OCI-LY3 (cell line): ENCODE results near the gene TTC7B.

Experiments
- H2AFZ ChIP-seq: fragments of 200-600, 300-600 bp; shearing (Covaris generic); 2 replicates; pipeline ENCODE4 v1.6.0; 2014; ENCODE audit warnings: antibody characterized with exemption, low read depth, low read length
- H3K27ac ChIP-seq: fragments of 200-600, 300-600 bp; sonication (generic); 2 replicates; pipeline ENCODE4 v1.5.1; 2014; ENCODE audit warnings: mild to moderate bottlenecking, low read length, moderate library complexity, mixed read lengths
- H3K27me3 ChIP-seq: fragments of 200-600, 300-600 bp; sonication (generic); 2 replicates; pipeline ENCODE4 v1.6.1; 2014; ENCODE audit warnings: low read depth, low read length, mixed read lengths
- H3K36me3 ChIP-seq: fragments of 200-600, 300-600 bp; sonication (generic); replicated peaks from 2 replicates; pipeline ENCODE3; 2014; ENCODE audit warnings: low read depth, low read length, mixed read lengths
- H3K4me1 ChIP-seq: fragments of 300-600, 200-600 bp; sonication (generic); 2 replicates; pipeline ENCODE4 v1.6.1; 2014; ENCODE audit warnings: low read length, mixed read lengths
- H3K4me2 ChIP-seq: fragments of 200-600, 300-600 bp; sonication (generic); 2 replicates; pipeline ENCODE4 v1.6.1; 2014; ENCODE audit warnings: low read length, mixed read lengths
- H3K4me3 ChIP-seq: fragments of 300-600, 200-600 bp; sonication (generic); 2 replicates; pipeline ENCODE4 v1.5.1; 2014; ENCODE audit warnings: antibody characterized with exemption, mild to moderate bottlenecking, low read length, moderate library complexity
- H3K79me2 ChIP-seq: fragments of 300-600, 200-600 bp; shearing (Covaris generic); 2 replicates; pipeline ENCODE4 v1.6.1; 2014; ENCODE audit warnings: mild to moderate bottlenecking, low read length, mixed read lengths
- H3K9ac ChIP-seq: fragments of 300-600, 200-600 bp; shearing (Covaris generic); 2 replicates; pipeline ENCODE4 v1.6.0; 2014; ENCODE audit warnings: mild to moderate bottlenecking, low read length, moderate library complexity
- H3K9me3 ChIP-seq: fragments of 200-600, 300-600 bp; shearing (Covaris generic); 2 replicates; pipeline ENCODE4 v1.6.1; 2014; ENCODE audit warnings: low read length, mixed read lengths; ENCODE audit not compliant: insufficient read depth
- H4K20me1 ChIP-seq: fragments of 200-600, 300-600 bp; sonication (generic); 2 replicates; pipeline ENCODE4 v1.6.1; 2016; ENCODE audit warnings: low read length, mixed read lengths; ENCODE audit not compliant: insufficient read depth
- EZH2phosphoT487 ChIP-seq: fragments of 200-600 bp; shearing (Covaris generic); IDR thresholded peaks from 2 replicates; pipeline ENCODE4 v1.6.1; 2018; ENCODE audit warnings: antibody characterized with exemption, mixed run types, low read depth
- TF ChIP-seq, protein P1 (sequence below): fragments of 200-600, 300-600 bp; sonication (generic); IDR thresholded peaks from 2 replicates; pipeline ENCODE4 v1.5.1; 2014; ENCODE audit warnings: antibody characterized with exemption, low read length, low read depth

The TTC7B gene

DNA sequence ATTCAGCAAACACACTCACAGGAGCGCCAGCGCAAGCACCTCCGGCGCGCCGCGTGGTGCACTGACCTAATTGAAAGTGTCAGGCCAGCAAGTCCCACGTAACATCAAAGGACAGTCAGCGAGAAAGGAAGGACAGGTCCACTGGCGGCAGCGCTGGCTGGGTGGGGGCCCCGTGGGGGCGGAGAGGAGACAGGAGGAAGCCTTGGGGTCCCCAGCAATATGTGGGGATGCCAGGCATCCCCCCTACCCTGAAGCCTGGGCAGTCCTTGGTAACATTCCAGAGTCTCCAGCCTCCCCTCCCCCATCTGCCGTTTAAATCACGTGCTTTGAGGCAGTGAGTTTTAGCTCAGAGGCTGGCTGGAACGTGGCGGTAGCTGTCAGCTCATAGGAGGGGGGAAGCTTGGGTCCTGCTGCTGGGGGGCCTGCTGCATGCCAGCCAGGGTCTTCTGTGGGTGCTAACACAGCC is 260.2 kb downstream of the TTC7B start:
- TF ChIP-seq, protein P1, sequence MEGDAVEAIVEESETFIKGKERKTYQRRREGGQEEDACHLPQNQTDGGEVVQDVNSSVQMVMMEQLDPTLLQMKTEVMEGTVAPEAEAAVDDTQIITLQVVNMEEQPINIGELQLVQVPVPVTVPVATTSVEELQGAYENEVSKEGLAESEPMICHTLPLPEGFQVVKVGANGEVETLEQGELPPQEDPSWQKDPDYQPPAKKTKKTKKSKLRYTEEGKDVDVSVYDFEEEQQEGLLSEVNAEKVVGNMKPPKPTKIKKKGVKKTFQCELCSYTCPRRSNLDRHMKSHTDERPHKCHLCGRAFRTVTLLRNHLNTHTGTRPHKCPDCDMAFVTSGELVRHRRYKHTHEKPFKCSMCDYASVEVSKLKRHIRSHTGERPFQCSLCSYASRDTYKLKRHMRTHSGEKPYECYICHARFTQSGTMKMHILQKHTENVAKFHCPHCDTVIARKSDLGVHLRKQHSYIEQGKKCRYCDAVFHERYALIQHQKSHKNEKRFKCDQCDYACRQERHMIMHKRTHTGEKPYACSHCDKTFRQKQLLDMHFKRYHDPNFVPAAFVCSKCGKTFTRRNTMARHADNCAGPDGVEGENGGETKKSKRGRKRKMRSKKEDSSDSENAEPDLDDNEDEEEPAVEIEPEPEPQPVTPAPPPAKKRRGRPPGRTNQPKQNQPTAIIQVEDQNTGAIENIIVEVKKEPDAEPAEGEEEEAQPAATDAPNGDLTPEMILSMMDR: no peak
- TF ChIP-seq EZH2phosphoT487: no peak
- Histone ChIP-seq H3K4me2 (no peak overlapping the region), H3K27ac (no peak overlapping the region), H3K9ac (no peak overlapping the region), H3K4me1 (no peaks in the 10 kb centered on the region), H2AFZ (no peak overlapping the region), H3K79me2 (no peaks in the 10 kb centered on the region), H3K27me3 (no peaks in the 10 kb centered on the region), H3K4me3 (no peak overlapping the region), H4K20me1 (no peaks in the 10 kb centered on the region), H3K36me3 (no peaks in the 10 kb centered on the region), H3K9me3 (no peaks in the 10 kb centered on the region)

DNA sequence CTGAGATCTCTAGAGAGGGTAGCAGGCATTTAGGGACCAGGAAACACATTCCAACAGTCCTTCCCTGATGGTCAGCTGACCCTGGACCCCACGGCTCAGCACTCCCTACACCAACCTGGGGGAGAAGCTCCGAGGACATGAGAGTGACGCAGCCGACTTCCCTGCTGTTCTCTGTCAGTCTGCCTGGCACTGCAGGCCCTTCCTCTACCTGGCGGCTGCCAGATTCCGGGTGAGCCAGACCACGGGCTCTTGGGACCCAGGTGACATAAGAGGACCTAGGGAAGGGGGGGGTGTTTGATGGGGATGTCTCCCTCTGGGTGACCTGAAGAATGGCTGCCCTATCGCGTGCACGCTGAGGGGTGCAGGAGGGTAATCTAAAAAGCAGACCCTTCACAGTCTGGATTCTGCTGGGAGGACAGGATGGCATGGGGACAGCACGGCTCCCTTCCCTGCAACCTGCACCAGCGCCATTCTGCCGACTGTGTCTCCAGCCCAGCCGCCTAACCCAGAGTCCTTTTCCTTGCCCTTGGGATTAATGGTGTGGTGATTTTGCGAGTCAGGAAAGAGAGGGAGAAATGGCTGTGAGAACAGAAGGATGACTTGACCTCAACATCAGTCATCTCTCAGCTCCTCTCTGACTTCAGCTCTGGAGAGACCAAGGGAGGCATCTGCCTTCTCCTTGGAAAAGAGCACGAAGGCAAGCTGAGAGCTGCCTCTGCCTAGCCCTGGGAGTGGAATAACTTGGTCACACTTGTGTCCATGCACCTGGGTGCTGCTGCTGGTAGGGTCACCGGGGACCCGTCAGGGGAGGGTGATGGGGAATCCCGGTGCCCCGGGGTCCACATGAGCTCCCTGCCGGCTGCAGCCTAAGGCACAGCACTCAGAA is 260.9 kb downstream of the TTC7B start:
- no peak overlapping the region for H3K4me2 ChIP-seq
- H3K4me3 ChIP-seq: no peak overlapping the region
- no peak overlapping the region for H3K9ac ChIP-seq
- H3K36me3 ChIP-seq: no peaks in the 10 kb centered on the region
- H3K9me3 ChIP-seq: no peaks in the 10 kb centered on the region
- H4K20me1 ChIP-seq: no peaks in the 10 kb centered on the region
- no peak overlapping the region for H3K27ac ChIP-seq
- no peak overlapping the region for H2AFZ ChIP-seq
- H3K4me1 ChIP-seq: no peaks in the 10 kb centered on the region
- TF ChIP-seq, protein P1: no peak
- no peak for TF ChIP-seq EZH2phosphoT487
- no peaks in the 10 kb centered on the region for H3K79me2 ChIP-seq
- H3K27me3 ChIP-seq: no peaks in the 10 kb centered on the region

DNA sequence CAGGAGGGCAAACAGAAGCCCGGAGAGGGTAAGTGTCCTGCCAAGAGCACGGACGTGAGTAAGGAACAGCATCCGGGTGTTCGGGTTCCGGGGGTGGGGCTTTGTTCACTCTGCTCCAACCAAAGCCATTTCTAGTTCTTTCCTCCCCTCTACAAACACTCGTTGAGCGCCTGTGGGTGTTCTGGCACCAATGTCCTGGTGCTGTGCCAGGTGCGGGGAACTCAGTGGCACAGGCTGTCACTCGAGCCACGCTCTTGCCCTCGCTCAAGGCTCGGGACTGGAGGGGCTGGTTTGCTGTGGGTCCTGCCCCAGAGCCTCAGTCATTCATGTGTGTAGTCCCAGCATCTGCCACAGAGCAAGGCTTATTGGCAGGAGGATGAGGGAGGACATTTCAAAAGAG is 261.9 kb downstream of the TTC7B start:
- Histone ChIP-seq H3K9ac (no peak overlapping the region), H3K4me1 (no peaks in the 10 kb centered on the region), H4K20me1 (no peaks in the 10 kb centered on the region), H3K4me3 (no peak overlapping the region), H3K27me3 (no peaks in the 10 kb centered on the region), H3K27ac (no peak overlapping the region), H3K36me3 (no peaks in the 10 kb centered on the region), H2AFZ (no peak overlapping the region), H3K4me2 (no peak overlapping the region), H3K9me3 (no peaks in the 10 kb centered on the region), H3K79me2 (no peaks in the 10 kb centered on the region)
- TF ChIP-seq, protein P1: no peak
- TF ChIP-seq EZH2phosphoT487: no peak

DNA sequence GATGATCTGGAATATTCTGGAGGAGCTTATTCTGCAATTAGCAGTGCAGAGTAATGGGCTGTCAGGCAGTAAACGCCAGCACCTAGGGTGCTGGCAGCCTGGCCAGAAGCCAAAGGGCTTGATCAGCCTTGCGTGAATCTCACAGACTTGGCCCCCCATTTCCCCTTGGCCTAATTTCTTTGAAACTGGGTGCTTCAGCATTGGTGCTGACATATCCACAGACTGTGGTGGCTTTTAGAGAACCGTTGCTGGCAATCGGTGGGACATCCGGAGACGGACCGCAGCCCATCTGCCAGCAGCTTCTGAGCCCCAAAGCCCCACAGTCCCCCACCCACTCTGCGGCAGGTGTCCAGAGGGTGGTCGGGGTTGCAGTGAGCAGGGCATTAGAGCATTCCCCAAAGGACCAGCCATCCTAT is 262.3 kb downstream of the TTC7B start:
- Histone ChIP-seq H3K79me2 (no peaks in the 10 kb centered on the region), H3K9ac (no peak overlapping the region), H3K4me1 (no peaks in the 10 kb centered on the region), H3K4me2 (no peak overlapping the region), H3K27me3 (no peaks in the 10 kb centered on the region), H3K4me3 (no peak overlapping the region), H4K20me1 (no peaks in the 10 kb centered on the region), H2AFZ (no peak overlapping the region), H3K9me3 (no peaks in the 10 kb centered on the region), H3K27ac (no peak overlapping the region), H3K36me3 (no peaks in the 10 kb centered on the region)
- TF ChIP-seq, protein P1: no peak
- TF ChIP-seq EZH2phosphoT487: no peak
